ENCODE data around the gene OR4D10.

Gene OR4D10

GRCh38 chr11:59528711-59529110, 55.6 kb downstream of the OR4D10 start:
- no peak for DNase-seq (ENCODE audit: low read depth)

All from activated T-cell treated with anti-CD3 and anti-CD28 coated beads for 48 hours (primary cell).